ENCODE data around the gene HAUS7.

HAUS7 gene

GRCh38 chrX:153475751-153476281, 5.4 kb upstream of the HAUS7 start:
- DNase-seq, result no peak

GRCh38 chrX:153475271-153475670, 4.9 kb upstream of the HAUS7 start:
- DNase-seq, result no peak

- DNase-seq, result peak; percentile 26 to 52
These were observed 4.3 kb upstream of the HAUS7 start for GRCh38 chrX:153474718-153475117.

- no peak for DNase-seq
These were observed 3.9 kb upstream of the HAUS7 start for GRCh38 chrX:153474266-153474665.

GRCh38 chrX:153473126-153473525, 2.8 kb upstream of the HAUS7 start:
- DNase-seq, result no peak

GRCh38 chrX:153471663-153472280, 1.4 kb upstream of the HAUS7 start:
- DNase-seq, result no peak

GRCh38 chrX:153469811-153470410, 465 bp downstream of the HAUS7 start:
- DNase-seq, result peak; percentile 40 to 52

GRCh38 chrX:153468008-153468580, 2.3 kb downstream of the HAUS7 start:
- no peak for DNase-seq

GRCh38 chrX:153465691-153466380, 4.5 kb downstream of the HAUS7 start:
- no peak for DNase-seq

- DNase-seq, result no peak
These were observed 6.3 kb downstream of the HAUS7 start for GRCh38 chrX:153464116-153464515.

GRCh38 chrX:153463556-153463955, 6.8 kb downstream of the HAUS7 start:
- DNase-seq, result no peak

- no peak for DNase-seq
These were observed 7.3 kb downstream of the HAUS7 start for GRCh38 chrX:153463031-153463430.

GRCh38 chrX:153462291-153462690, 8.1 kb downstream of the HAUS7 start:
- no peak for DNase-seq

- DNase-seq, result peak; percentile 60 to 70
These were observed 9.6 kb downstream of the HAUS7 start for GRCh38 chrX:153460826-153461225.

GRCh38 chrX:153459986-153460385, 10.4 kb downstream of the HAUS7 start:
- DNase-seq, result no peak

- no peak for DNase-seq
These were observed 11.9 kb downstream of the HAUS7 start for GRCh38 chrX:153458476-153458875.

GRCh38 chrX:153457827-153458466, 12.4 kb downstream of the HAUS7 start:
- no peak for DNase-seq

- no peak for DNase-seq
These were observed 13.1 kb downstream of the HAUS7 start for GRCh38 chrX:153457136-153457825.

GRCh38 chrX:153456704-153457103, 13.7 kb downstream of the HAUS7 start:
- DNase-seq, result no peak

- no peak for DNase-seq
These were observed 14.2 kb downstream of the HAUS7 start for GRCh38 chrX:153456161-153456560.

GRCh38 chrX:153455571-153455970, 14.8 kb downstream of the HAUS7 start:
- no peak for DNase-seq

- DNase-seq, result no peak
These were observed 15.3 kb downstream of the HAUS7 start for GRCh38 chrX:153454901-153455550.

Measured in activated T-cell treated with anti-CD3 and anti-CD28 coated beads, Interleukin-2, amount 50 U/mL, for 48 hours (primary cell).